ENCODE measurements around the gene FRMD4A.

- TF ChIP-seq EZH2 (IDR thresholded peaks at IDR 0.05; ENCODE audit: low read length) (no peak), CTCF (optimal IDR thresholded peaks at IDR 0.05 in 1 of 3, IDR thresholded peaks at IDR 0.05 in 1 of 3, conservative IDR thresholded peaks at IDR 0.05 in 1 of 3; ENCODE audit: extremely low read depth in 1 of 3, insufficient read depth in 2 of 3, low read length in 3 of 3) (no peak)
These were observed 698.3 kb downstream of the FRMD4A start for GRCh38 chr10:13632440-13632839.
